Non-pigmented ciliary epithelial cell (primary cell): ENCODE results near the gene GABPA.
"Not testable (repeated sequence)": the region's sequence is repeated elsewhere in the genome, so short reads cannot be mapped to it uniquely, and the experiment has no call there.

Experiments
- DNase-seq: peaks from one replicate; pipeline ENCODE4 v3.0.0-alpha.2; 2010; ENCODE audit warnings: low read depth

Gene GABPA

GRCh38 chr21:25742900-25743299, 8.1 kb downstream of the GABPA start:
- no peak for DNase-seq

DNA sequence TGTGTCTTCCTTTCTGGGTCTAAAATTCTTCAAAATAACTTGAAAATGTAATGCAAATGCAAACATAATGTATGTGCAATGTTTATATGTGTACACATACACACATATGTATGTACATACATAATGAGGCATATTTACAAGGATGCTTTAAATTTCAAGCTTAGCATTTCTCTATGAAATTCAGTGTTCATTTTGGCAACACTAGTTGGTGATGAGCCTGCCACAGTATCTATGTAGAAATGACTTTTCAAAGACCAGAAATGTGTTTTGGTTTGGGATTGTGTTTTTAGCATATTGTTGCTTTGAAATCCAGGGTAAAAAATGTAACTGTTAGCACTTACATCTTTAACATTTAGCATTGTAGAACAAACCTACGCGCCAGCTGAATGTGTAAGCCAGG, 10.1 kb downstream of the GABPA start:
- DNase-seq, result no peak

DNA sequence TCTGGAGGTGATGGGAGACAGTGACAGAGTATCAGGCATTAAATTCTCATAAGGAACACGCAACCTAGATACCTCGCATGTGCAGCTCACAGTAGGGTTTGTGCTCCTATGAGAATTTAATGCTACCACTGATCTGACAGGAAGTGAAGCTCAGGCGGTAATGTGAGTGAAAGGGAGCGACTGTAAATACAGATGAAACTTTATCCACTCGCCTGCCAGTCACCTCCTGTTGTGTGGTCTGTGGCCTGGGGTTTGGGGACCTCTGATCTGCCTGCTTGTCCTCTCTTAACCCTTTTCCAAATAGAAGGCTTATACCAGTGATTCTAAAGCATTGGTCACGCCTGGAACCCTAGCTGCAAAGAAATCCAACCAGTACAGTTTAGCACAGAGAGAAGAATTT, 15.3 kb downstream of the GABPA start:
- DNase-seq, result no peak

DNA sequence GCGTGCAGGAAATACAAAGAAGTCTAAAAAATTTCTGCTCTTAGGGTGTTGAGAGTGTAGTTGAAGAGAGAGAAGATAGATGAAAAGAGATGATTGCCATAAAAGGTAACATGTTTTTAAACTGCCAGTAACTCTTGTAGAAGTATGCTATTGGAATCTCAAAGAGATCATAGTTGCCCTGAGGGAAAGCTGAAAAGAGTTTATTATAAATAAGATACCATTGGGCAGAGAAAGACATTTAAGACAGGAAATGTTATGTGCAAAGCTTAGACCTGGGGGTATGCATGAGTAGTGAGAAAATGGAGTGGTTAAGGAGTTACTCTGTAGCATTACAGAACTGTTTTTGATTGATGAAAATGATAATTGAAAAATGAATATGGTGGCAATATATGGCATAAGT, 17.6 kb downstream of the GABPA start:
- DNase-seq, result no peak

DNA sequence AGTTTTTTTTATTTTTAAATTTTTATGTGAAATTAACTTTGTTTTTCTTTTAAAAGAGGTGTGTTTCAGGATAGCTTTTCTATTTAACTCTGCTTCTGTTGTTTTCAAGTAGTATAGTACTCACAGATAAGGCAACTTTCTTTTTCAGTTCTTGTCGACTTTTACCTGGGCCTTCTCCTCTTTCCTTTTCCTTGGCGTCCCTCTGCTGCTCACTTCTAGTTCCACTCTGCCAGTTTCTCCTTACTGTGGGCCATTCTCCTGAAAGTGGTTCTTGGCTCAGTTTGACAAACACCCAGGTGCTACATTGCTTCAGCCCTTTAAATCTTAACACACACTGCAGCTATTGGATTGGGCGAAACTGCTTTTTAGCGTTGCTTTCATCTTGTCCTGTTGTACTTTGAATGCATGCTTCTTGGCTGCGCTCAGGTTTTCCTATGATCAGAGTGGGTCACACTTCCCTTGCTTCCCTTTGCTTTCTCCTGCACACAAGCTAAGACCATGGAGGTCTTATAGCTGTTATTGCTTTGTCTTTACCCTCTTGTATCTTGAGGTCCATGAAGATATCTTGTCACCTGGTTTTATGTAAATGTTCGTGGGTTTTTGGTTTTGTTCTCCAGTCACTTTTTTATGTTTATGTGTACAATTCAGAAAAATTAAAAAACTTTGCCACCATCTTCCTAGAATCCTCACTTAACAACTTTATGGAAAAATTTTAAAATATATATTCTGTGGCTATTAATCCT, 21.6 kb downstream of the GABPA start:
- no peak for DNase-seq

DNA sequence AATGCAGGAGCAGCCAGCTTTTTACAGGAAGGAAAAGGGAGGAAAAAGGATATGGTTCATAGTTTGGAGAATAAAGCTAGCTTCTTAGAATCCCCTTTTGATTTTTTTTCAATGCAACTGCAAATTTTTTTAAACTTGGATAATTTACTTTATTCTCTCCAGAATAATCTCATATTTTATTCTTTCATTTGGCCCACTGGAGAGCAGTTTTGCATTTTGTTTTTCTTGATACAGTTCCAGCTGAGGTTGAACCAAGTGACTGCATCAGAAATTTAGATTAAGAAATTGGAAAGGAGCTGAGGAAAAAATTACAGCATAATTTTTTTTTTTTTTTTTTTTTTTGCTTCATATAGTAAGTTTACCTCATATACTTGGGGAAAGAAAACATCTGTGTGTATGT, 22.8 kb downstream of the GABPA start:
- DNase-seq, result no peak

DNA sequence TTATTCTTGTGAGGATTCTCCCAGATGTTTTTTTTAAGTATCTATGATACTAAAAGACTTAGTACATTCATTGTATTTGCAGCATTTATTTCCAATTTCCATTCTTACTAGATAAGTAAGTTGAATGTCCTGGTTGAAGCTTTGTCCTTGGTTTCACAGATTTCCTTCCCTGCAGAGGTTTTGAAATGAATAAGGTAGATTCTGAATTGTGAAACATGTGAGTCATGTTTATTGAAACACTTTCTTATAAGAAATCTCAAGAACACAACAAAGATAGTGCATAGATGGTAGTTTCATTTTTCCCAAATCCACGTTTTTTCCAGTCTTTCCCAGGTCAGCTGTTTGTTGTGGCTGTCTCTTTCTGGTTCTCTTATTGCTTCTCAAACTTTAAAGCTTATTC, 24.8 kb downstream of the GABPA start:
- no peak for DNase-seq

DNA sequence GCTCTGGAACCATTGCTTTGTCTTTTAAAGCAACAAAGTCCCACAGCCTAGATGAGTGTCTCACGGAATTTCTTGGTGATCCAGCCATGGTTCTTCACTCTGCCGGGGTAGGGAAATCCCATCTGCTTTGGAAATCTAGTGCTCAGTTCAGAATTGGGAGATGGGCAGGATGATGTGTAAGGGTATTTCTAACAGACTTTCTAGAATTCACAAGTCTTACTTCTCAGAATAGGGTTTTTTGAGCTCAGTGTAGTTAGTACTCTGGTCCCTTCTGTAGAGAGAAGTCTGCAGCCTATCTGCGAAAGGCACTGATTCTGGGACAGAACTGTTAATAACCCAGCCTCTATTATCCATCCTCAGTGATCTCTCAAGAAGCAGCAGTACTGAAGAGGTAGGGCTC, 25.3 kb downstream of the GABPA start:
- DNase-seq, result no peak

DNA sequence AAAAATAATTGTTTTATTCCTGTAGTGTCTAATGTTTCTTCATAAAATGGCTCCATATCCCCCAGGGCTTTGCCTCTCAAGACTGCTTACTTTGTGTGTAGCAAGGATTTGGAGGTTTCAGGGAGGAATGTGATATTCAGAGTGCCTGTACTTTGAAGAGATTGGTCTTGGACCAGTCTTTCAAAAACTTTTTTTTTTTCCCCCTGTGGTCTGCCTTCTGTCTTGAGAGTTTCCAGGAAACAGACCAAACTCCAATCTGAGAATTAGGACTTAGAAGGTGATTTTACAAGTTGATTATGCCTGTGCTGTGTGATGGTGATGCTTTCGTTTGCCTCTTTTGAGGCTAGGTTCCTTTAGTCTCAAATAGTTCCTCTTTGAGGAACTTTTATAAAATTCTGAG, 25.9 kb downstream of the GABPA start:
- DNase-seq, result no peak

DNA sequence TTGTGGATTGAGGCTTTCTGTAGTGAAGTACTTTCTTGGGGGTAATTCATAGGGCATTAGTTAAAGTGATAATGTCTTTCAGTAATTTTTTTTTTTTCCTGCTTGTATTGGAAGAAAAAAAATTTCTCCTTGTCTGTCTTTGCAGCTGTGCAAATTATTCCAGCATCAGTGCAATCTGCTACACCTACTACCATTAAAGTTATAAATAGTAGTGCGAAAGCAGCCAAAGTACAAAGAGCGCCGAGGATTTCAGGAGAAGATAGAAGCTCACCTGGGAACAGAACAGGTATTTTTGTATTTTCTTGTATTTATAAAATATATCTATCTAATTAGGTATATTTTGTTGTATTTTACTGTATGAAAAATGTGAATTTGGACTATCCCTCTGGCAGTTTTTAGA, 29.3 kb downstream of the GABPA start:
- DNase-seq, result no peak

- DNase-seq, result no peak
These were observed 33.1 kb downstream of the GABPA start for GRCh38 chr21:25767921-25768320.

DNA sequence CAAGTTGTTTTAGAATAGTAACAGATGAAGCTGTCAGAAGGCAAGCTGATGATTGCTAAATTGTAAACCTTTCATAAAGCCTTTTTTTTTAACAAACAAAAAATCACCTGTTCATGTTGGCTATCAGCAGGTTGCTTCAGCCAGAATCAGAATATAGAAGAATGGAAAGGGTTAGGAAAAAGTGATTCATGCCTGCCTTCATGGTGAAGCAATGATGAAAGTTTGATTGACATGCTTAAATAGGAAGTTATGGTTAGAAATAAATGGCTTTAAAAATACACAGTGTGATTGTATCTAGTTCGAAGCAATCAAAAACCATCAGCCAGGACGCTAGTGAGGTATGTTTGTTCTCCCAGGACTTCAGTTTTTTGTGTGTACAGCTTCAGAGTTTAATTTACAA, 37.9 kb downstream of the GABPA start:
- DNase-seq, result no peak

DNA sequence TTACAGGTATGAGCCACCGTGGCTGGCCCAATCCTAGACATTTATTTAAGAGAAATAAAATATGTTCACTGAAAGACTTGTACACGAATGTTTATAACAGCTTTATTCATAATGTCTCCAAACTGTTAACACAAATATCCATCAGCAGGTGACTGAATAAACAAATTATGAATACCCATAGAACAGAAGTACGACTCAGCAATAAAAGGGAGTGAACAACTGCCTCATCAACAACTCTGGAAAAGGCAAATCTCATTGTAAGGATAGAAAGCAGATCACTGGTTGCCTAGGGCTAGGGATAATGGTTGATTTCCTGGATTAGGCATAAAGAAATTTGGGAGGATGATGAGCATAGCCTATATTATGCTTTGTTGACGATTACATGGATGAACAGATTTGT, 41.7 kb downstream of the GABPA start:
- DNase-seq, result no peak

DNA sequence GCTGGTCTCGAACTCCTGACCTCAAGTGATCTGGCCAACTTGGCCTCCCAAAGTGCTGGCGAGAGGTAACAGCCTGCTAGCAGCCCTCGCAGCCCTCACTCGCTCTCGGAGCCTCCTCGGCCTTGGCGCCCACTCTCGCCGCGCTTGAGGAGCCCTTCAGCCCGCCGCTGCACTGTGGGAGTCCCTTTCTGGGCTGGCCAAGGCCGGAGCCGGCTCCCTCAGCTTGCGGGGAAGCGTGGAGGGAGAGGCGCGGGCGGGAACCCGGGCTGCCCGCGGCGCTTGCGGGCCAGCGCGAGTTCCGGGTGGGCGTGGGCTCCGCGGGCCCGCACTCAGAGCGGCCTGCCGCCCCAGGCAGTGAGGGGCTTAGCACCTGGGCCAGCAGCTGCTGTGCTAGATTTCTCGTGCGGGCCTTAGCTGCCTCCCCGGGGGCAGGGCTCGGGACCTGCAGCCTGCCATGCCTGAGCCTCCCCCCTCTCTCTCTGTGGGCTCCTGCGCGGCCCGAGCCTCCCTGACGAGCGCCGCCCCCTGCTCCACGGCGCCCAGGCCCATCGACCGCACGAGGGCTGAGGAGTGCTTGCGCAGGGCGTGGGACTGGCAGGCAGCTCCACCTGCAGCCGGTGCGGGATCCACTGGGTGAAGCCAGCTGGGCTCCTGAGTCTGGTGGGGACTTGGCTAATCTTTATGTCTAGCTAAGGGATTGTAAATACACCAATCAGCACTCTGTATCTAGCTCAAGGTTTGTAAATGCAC, 43.5 kb downstream of the GABPA start:
- DNase-seq, result not testable (repeated sequence)

- no peak for DNase-seq
These were observed 53.9 kb downstream of the GABPA start for GRCh38 chr21:25788677-25789076.

DNA sequence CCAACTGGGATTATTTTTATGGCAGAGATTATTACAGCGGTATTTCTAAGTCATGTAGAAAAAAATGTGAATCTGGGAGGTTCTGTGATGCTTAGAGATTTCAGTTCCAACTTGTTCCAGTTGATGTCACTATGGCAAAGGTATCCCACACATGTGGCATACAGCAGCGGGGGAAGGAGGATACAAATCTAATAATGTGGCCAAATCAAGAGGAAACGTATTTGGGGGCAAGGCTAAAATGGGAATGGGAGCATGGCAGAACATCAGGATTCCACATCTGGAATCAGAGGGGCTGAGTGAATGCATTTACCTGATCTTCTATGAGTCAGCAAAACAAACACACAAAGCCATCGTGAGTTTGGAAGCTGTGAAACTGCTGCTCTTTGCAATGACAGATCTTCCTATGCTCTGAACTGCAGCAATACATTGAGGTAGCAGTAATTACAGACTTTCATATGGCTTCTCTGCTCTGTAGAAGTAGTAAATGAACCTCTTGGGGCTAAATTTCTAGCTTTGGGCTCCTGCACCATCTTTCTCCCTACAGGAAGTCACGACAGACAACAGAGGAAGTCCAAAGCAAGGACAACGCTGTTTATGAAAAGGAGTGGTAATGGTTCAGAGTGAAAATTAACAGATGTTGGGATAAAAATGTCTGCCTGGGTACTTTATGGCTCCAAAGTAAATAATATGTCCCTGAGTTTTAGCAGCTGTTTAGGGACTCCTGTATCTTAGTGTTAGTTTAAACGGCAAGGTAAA, 55.5 kb downstream of the GABPA start:
- DNase-seq, result peak; percentile 22

DNA sequence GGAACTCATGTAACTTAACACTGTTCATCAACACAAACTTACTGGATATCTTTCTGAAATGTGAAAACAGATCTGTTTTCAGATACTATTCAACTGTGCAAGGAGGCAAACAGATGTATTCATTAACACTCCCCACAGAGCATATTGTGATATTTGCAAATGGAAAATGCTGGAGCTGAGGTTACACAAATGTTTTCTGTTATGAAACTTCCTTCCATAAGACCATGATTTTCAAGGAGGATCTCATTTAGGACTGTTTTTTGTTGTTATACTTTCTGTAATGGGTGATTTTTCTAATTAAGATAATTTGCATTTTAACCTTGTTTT, 56.1 kb downstream of the GABPA start:
- DNase-seq, result no peak

DNA sequence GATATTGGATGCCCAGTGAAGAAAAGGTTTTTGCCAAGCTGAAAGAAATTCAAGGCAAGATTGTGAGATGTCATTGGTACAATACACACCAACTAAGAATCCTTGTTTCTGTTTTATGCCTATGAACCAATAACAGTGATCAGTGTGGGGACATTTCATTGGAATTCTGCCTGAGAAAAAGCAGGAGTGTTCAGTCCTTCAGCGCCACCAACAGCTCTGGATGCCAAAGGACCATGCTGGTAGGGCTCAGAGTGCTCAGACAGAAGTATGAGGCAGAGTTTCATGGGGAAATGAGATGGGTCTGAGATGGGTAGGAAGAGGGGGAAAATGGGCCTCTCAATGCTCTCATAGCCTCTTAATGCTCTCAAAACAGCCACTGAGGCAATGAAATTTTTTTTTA, 56.5 kb downstream of the GABPA start:
- no peak for DNase-seq

- DNase-seq, result peak; percentile 22
These were observed 66.6 kb downstream of the GABPA start for GRCh38 chr21:25801217-25802014.

GRCh38 chr21:25806060-25806459, 71.3 kb downstream of the GABPA start:
- no peak for DNase-seq

DNA sequence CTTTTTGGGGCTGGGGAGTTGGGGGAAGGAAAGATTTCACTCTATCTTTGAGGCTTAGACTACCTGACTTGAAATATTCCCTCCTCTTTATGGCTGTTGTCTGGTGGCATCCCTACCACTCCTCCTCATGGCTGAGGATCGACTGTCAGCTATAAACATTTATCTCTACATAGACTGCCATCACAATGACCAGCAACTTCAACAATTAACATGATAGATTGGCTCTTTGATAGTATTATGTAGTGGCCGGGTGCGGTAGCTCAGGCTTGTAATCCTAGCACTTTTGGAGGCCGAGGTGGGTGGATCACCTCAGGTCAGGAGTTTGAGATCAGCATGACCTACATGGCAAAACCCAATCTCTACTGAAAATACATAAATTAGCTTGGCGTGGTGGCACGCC, 72.4 kb downstream of the GABPA start:
- DNase-seq, result no peak

- DNase-seq, result peak; percentile 4
These were observed 74.2 kb downstream of the GABPA start for GRCh38 chr21:25809013-25809412.
